HuH-7.5 (cell line): ENCODE data around the gene CACNA1D.
"Not testable (repeated sequence)": the region's sequence is repeated elsewhere in the genome, so short reads cannot be mapped to it uniquely, and the experiment has no call there.

Source experiments
- DNase-seq: peaks from one replicate; pipeline ENCODE4 v3.0.0; 2011; ENCODE audit warnings: low spot score

CACNA1D gene

DNA sequence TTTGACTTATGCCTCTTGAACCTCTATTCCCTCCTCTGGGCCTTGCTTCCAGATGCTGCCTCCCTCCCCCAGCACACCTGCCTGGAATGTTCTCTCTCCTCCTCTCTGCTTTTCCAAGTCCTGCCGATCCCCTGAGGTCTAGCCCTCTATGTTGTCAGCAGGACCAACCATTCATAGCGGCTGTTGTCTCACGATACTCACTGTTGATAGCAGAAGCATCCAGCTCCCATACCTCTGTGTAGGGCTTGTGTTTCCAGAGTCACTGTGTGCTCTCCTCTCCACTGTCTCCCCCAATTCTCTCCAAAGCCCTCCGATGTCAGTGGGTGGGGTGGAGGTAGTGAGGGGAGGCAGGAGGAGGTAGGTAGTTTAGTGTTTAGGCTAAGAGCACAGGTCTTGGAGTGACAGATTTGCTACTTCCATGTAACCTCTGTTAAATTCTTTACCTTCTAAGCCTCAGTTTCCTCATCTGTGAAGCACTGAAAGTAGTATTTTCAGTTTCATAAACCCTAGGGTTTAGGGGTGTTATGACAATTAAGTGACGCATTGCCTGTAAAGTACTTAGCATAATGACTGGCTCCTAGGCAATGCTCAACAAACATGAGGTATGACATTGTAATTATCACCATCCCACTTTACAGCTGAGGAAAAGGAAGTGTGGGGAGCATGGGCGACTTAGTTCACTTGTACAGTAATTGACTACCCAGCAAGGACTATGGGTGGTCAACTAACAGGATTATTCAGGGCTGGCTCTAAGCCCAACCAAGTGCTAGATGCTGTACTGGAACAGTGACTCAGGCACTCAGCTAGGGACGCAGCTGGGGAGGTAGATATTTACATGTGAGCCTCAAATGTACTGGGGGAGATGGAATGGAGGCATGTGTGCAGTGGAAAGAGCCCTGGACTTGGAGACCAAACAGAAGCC is 122.8 kb downstream of the CACNA1D start:
- no peak for DNase-seq

DNA sequence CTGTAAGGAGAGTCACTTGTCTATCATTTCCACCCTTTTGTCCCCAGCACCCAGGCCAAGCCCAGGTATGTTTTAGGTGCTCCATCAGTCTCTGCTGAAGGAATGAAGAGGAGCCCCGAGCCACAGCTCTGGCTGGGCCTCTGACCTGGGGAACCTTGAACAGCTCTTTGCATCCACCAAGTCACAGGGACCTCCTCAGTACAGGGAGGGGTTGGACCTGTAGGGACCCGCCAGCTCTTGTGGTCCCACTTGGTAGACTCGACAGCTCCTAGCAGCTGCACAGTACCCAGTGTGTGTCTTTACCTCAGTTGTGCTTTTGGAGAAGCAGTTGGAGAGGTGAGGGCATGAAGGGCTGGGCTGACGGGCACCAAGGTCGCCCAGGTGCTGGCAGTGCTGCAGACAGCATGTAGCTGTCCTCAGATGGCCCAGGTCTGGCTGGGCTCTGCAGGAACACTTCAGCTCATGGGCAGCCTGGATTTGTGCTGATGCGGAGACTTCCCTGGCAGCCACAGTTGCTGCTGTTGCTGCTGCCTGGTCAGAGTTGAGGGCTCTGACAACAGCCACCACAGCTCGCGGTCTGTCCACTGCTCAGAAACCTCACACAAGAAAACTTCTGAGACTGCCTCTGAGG is 123.6 kb downstream of the CACNA1D start:
- DNase-seq, result no peak

DNA sequence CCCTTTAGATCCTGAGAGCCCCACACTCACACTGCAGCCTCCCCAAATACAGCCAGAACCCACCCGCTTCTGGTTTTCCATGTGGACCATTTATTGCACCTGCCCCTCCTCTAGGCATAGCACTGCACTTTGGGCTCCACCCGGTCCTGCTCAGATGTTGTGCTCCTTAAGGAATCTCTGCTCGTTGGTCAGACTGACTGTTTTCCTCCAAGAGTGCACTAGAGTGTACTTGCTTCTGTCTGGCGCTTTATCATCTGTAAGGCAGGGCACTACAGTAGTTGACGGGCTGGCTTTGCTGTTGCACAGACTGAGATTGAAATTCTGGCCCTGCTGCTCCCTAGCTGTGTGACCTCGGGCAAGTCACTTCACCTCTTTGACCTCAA is 124.1 kb downstream of the CACNA1D start:
- DNase-seq, result no peak

GRCh38 chr3:53618936-53619335 is 124.5 kb downstream of the CACNA1D start:
- no peak for DNase-seq

DNA sequence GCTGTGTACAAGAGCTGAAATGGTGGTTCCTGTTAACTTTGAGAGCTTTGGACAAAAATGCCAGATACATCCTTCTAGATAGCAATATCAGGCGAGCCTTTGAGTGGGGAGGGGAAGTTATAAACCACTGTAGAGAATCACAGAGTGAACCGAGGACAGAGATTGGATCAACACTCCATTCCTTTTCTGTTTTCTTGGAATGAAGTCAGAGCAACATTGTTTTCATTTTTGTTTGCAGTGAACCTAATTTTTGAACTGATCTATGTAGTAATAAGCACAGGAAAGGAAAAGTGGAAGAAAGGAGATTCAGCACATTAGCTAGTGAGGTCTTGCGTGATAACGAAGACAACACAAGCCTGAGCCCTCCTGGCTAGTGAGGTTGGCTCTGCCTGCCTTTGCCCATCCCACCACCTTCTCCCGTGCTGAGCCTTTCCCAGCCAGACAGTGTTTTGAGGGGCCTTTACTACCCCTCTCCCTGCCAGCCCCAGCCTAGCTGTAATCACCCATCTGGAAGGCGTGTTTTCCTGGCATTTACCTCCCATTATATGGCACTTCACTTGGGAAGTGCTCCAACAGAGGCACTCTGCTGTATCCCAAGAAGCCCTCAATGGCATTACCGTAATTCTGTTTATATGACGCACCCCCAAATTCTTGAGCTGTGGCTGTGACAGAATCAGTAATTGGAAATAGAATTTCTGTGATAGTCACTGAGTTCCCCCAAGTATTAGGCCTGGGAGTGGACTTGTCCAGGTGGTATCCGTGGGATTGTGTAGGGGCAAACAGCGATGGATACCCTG is 129.8 kb downstream of the CACNA1D start:
- DNase-seq, result no peak

DNA sequence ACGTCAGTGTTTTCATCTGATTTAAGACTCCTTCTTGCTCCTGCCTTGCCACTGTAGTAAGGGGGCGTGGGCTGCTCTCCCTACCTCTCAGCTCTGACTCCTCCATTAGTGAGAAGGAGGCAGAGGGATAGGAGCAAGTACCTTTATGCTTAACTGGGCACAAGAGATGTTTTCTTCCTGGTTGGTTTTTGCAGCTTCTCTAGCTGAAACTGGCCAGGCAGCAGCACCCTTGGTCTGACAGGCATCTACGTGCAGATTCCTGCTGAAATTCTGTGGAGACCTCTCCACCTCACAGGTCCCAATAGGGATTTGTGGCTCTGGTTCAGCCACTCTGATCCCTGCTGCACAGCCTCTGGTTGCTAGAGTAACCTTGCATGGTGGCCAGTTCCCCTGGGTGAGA is 132.5 kb downstream of the CACNA1D start:
- no peak for DNase-seq

DNA sequence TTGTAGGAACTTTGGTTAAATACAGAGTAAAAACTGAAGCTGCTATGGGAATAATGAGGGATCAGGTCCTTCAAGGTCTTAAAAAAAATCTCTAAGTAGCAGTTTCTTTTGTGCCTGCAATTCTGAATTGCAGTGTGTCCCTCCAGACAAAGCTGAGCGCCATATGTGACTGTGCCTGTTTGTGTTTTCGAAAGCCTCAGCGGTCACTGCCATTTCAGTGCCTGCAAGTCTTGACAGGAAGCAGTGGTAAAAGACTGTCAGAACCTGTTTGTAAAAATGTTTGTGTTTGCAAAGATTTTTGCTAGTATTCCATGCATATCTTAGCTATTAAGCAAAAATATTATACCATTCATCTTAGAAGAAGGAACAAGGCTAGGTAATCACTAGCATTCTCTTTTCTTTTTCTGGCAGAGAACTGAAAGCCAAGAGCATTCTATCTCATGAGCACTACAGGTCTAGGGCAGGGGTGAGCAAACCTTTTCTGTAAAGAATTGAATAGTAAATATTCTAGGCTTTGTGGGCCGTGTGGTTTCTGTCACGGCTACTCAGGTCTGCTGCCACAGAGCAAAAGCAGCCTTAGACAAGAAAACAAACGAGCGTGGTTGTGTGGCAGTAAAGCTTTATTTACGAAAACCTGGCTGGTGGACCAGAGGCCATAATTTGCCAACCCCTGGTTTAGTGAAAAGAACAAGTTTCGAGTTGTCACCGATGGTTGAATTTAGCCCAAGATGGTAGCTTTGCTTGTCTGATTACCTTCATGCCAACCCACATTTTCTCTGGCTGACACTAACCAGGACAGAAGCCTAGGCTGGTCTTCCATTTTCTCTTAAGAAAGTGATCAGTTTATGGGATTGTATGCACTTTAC is 134.4 kb downstream of the CACNA1D start:
- DNase-seq, result no peak

- no peak for DNase-seq
Observed at GRCh38 chr3:53629402-53629723, 135.0 kb downstream of the CACNA1D start.

GRCh38 chr3:53630547-53630946 is 136.1 kb downstream of the CACNA1D start:
- DNase-seq, result no peak

DNA sequence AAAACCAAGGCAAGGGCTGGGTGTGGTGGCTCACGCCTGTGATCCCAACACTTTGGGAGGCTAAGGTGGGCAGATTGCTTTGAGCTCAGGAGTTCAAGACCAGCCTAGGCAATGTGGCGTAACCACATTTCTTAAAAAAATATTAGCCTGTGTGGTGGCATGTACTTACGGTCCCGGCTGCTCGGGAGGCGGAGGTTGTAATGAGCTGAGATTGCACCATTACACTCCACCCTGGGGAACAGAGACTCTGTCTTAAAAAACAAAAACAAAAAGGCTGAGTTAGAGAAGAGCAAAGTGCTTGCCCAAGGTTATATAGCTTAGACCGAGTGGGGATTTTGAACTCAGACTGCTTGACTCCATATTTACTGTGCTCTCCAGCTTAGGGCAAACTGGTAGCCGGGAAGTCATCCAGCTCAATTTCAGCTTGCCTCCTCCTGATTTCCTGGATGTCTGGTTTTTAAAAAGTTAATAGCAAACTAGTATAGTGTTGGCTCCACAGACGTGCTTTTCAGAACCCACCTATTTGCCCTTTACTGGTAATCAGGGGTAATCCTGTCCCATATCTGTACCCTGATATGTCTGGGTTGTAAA is 138.9 kb downstream of the CACNA1D start:
- no peak for DNase-seq

GRCh38 chr3:53635041-53635440 is 140.6 kb downstream of the CACNA1D start:
- no peak for DNase-seq

GRCh38 chr3:53638806-53639205 is 144.4 kb downstream of the CACNA1D start:
- not testable (repeated sequence) for DNase-seq

DNA sequence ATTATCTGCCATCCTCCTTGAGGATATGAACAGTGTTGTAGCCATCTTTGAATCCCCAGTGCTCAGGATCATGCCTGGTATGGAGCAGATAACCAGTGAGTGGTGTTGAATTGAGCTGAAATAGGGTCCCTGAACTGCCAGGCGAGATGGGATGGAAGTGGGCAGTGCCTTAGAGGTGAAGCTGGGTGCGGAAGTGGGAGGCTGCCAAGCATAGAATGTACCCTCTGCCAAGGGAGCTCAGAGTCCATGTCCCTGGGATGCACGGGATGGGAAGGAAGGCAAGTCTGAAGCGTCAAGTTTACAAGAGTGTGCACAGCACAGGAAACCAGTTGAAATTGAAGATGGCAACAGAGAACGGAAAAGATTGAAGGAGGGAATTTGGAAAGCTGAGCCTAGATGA is 147.0 kb downstream of the CACNA1D start:
- no peak for DNase-seq

DNA sequence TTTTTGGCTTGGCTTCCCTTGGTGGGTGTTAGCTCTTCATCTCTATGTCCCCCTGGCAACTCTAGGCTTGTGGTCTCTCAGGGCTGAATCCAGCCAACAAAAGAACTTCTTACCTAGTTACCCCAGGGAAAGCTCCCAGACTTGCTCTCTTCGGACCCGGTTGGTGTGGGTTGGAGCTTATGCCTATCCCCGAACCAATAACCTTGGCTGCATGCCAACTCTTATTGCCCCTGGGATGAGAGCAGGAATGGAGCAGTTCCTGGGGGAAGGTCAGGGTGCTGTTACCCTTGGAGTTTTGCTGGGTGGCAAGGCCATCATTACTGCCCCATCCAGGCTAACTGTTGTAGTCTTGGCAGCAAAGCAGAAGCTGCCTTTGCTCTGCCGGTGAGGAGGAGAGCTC is 147.8 kb downstream of the CACNA1D start:
- no peak for DNase-seq

- DNase-seq, result no peak
Observed at GRCh38 chr3:53643757-53644156, 149.3 kb downstream of the CACNA1D start.

DNA sequence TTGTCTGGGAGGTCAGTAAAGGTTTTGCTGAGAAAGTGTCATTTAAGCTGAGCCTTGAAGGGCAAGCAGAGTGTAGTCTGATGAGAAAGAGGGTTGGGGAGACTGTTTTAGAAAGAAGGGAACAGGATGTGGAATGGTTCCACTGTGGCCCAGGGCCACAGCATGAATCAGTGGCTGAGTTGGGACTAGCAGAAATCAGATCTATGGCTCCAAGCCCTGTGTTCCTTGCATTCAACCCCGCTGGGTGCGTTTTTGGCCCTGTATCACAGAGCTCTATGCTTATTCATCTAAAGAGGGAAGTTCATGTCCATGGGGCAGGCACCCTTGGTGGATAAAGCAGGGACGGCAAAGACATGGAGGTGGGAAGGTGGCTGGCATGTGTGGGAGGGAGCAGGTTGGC is 151.3 kb downstream of the CACNA1D start:
- DNase-seq, result no peak

GRCh38 chr3:53646723-53647122 is 152.3 kb downstream of the CACNA1D start:
- no peak for DNase-seq

DNA sequence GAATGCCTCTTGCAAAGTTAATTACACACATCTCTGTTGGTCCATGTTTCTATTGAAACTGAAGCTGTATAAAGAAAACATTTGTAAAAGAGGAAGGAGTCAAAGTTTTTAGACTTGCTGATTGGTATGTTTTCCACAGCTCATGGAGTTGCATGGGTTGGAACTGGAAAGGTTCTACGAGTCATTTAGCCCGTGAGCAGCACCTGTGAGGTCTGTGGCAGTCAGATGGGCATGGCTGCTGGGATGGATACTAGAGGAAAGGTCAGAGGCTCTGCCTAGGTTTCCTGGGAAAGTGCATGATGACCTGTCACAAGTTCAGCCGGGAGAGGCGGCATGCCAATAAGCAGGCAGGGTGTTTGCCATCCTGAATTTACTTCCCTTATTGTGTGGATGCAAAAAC is 155.4 kb downstream of the CACNA1D start:
- DNase-seq, result no peak

DNA sequence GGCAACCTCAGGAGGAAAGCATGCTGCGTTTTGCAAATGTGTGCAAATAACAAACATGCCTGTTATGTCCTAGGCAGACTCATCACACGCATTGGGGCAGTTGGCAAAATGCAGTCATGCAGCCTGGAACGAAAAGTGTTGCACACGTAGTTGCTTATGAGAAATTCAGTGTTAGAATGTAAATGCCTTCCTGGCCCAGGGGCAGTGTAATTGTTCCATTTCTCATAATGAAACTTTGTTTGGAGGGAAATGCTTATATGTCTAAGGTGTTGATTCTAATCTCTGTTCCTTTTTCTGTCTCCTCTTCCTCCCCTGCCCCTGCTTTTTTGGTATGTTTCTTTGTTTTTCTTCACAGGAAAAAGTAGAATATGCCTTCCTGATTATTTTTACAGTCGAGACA is 156.0 kb downstream of the CACNA1D start:
- DNase-seq, result no peak

DNA sequence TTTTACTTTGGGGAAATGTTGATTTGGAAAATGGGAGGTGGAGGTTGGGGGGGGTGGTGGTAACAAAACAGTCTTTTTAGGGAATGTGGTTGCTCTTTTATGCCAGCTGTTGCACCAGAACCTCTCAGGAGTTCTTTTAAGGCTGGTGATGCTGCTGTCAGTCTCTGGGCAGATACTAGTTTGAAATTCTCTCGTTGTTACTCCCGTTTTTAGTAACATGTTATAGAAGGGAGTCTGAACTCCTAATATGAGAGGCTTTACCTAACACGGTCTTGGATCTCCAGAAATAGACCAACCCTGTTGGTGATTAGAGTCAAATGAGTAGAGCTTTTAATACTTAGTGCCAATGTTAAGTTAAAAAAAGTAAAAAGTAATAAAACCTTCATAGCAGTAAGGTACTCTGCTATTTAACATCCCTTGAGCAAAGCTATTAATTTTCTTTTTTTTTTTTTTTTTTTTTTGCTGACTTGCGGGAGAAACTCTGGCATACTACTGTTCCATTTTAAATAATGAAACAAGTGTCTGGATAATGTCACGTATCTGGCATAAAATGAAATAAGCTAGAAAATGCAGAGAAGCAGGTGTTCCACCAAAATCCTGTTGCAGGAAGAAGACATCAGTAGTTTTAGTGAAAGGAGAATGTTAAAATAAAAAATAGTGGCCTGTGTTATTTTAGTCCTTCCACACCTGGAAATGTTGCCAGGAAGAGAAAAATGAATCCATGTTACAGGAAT is 156.7 kb downstream of the CACNA1D start:
- no peak for DNase-seq

GRCh38 chr3:53651927-53652326 is 157.5 kb downstream of the CACNA1D start:
- no peak for DNase-seq
